DMS79 treated with DMSO at 0.1 percent for 48 hours (cell line): ENCODE data around the gene ADCY2.

Experiments
- DNase-seq: peaks from one replicate; lab custom pipeline; 2025; lab: John Stamatoyannopoulos, UW

The ADCY2 gene

GRCh38 chr5:7784683-7785380 lies 388.9 kb downstream of the ADCY2 start:
- no peak for DNase-seq

GRCh38 chr5:7787770-7788169 lies 391.8 kb downstream of the ADCY2 start:
- no peak for DNase-seq

DNA sequence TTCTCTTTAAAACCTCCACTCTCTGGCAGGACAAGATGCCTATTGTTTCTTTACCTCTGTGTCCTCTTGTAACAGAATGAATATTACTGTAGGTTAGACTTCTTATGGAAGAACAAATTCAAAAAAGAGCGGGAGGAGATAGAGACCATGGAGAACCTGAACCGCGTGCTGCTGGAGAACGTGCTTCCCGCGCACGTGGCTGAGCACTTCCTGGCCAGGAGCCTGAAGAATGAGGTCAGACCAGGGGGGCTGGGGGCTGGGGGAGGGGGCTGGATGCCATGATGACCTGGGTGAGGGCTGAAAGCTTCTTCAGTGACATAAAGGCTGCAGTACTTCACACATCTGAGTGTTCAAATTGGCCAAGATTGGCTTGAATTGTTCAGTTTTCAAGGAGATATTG lies 393.6 kb downstream of the ADCY2 start:
- DNase-seq, result no peak

- DNase-seq, result no peak
Measured at GRCh38 chr5:7793895-7794294, 398.0 kb downstream of the ADCY2 start.

DNA sequence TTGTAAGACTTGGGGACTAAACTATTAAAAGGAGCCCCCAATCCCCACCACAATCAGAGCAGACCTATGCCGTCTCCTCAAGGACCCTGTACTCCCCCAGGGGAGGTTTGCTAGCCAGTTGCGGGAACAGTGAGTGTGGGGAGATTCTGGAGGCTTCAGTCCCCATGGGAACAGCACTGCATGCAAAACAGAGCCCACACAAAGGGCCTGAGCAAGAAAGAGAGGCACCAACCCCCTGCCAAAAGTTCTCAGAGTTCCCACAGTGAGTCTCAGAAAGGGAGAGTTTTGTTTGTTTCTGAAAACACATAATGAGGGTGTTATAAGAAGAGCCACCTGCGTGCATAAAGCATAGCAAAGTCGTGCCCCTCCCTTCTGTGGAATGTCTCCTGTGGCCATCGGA lies 398.4 kb downstream of the ADCY2 start:
- DNase-seq, result no peak

- no peak for DNase-seq
Measured at GRCh38 chr5:7794823-7795222, 398.9 kb downstream of the ADCY2 start.

- no peak for DNase-seq
Measured at GRCh38 chr5:7795306-7795705, 399.4 kb downstream of the ADCY2 start.

- DNase-seq, result peak; percentile 68
Measured at GRCh38 chr5:7801891-7802614, 406.1 kb downstream of the ADCY2 start.

GRCh38 chr5:7802855-7803254 lies 406.9 kb downstream of the ADCY2 start:
- no peak for DNase-seq

- DNase-seq, result no peak
Measured at GRCh38 chr5:7803937-7804336, 408.0 kb downstream of the ADCY2 start.

GRCh38 chr5:7805379-7805778 lies 409.4 kb downstream of the ADCY2 start:
- no peak for DNase-seq

DNA sequence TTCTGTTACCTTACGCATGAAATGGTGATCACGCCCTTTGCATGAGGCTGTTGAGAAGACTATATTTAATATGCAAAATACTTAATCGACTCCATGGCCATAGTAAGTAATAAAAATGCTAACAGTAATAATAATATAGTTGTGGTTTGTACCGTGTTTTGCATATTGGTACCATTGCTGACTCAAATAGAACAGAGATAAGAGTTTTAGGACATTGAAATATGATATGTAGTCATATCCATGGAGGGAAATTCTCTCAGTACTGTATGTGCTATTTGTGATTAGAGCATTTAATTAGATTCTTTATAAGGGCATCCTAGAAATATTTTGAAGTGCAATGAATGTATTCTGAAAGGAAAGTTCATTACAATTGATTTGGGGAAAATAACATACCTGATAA lies 413.1 kb downstream of the ADCY2 start:
- DNase-seq, result no peak

DNA sequence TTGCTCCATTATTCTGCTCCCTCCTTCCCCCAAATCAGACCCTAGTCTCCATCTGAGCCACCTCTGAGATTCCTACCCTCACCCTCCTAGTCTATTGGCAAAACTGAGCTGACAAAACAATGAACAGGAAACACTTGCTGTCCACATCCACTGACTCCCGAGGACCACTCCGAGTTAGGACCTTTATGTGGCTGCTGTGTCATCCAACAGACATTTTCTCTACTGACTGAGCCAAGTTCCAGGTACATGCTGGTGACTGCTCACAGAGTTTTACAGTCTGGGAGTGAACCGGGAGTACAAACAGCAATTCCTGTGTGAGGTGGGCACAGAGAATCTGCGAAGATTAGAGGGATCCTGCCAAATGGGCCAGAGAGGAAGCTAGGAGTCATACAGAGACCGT lies 415.8 kb downstream of the ADCY2 start:
- DNase-seq, result no peak

GRCh38 chr5:7813007-7813406 lies 417.1 kb downstream of the ADCY2 start:
- DNase-seq, result no peak

DNA sequence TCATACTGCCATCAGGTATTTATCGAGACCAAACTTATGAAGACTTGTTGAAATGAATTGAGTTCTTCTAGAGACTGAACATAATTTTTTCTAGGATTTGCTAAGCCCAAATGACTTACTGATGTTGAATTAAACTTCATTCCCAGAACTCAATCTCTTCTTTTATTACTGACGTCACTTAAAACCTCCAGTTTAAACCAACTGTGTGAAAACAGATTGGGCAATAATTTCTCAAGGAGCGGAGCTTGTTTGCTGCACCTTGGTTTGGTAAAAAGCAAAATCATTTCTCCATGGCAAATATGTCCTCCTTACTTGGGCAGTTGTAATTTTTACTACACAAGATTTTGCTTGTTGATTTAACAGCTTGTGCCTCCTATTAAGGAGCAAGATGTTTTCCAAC lies 417.6 kb downstream of the ADCY2 start:
- DNase-seq, result no peak

- no peak for DNase-seq
Measured at GRCh38 chr5:7814816-7815215, 418.9 kb downstream of the ADCY2 start.

DNA sequence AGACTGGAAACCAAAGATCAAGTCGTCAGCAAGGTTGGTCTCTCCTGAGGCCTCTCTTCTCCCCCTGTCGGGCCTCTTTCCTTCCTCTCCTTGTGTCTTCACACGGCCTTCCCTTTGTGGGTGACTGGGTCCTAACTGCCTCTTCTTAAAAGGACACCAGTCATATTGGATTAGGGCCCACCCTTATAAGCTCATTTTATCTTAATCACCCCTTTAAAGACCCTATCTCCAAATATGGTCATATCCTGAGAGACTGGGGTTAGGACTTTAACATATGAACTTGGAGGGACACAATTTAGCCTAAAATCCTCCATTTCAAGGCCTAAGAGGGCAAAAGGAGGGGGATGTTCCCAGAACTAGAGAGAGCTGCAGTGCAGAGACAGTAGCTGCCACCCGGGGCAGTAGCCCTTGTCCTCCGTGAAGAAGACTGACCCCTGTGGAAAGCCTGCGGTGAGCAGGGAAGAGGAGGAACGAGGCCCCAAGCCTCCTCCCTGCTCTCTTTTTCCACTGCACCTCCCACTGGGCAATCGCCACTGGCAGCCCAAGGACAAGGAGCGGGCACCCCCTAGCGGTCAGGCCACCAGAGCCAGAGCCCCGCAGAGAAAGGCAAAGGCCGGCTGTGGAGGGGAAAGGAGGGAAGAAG lies 420.1 kb downstream of the ADCY2 start:
- no peak for DNase-seq

DNA sequence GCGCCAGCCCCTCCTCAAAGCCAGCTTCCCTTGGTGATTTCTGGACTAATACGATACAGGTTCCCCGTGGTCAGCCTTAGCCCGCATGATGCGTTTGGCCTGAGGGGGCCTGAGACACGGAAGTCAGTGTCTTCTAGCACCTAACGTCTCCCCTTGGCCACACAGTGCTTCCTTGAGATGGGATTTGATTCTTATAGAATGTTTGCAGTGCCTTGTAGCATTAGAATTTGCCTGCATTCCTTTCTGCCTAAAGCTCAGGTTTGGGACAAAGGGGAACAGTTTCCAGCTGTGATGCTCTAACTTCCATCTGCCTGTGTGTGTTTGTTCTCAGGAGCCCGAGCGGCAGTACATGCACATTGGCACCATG lies 420.6 kb downstream of the ADCY2 start:
- DNase-seq, result no peak

DNA sequence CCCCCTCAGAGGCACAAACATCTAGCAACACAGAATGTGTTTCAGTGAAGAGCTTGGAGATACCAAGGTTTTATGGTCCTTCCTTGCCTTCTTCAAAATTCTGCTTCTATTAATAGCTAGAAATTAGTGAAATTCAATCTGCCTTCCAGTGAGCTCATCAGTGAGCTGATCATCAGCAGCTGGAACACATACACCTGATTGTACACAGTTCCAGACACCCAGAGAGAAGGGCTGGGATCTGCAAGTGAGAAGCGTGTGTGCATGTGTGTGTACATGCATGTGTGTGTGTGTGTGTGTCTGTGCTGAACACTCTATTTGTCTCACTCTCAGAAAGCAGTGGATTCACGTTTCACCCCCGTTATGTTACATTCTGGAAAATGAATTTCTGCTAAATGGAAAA lies 426.5 kb downstream of the ADCY2 start:
- DNase-seq, result no peak

DNA sequence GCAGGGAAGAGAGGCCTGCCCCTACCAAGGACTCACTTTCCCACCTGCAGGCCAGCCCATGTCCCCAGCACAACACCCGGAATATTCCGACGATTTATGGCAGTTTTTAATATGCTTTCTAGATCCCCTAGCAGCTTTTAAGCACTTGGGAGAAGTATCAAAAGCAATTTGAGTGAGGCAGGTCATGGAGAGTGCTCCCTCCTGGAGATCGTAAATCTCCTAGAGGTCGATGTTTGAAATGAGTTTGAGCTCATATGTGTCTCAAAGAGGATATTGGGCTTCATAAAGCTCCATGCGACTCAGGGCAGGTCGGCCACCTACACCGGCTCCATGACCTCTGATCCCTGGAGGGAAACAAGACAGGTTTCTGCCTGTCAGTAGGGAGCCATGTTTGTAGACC lies 427.7 kb downstream of the ADCY2 start:
- no peak for DNase-seq

- DNase-seq, result no peak
Measured at GRCh38 chr5:7824995-7825394, 429.1 kb downstream of the ADCY2 start.

GRCh38 chr5:7825630-7826029 lies 429.7 kb downstream of the ADCY2 start:
- no peak for DNase-seq

GRCh38 chr5:7827610-7828009 lies 431.7 kb downstream of the ADCY2 start:
- no peak for DNase-seq
